Dedifferentiated amniotic fluid mesenchymal stem cell (primary cell): ENCODE results near the gene PTBP2.

Experiments
- DNase-seq: peaks from one replicate; pipeline ENCODE4 v3.0.0-alpha.2; 2016; ENCODE audit errors: extremely low spot score

PTBP2 gene

GRCh38 chr1:96820671-96821070, 99.1 kb downstream of the PTBP2 start:
- no peak for DNase-seq

- no peak for DNase-seq
Observed at GRCh38 chr1:96825231-96825630, 103.6 kb downstream of the PTBP2 start.

GRCh38 chr1:96825950-96826576, 104.5 kb downstream of the PTBP2 start:
- no peak for DNase-seq

- no peak for DNase-seq
Observed at GRCh38 chr1:96833376-96833775, 111.8 kb downstream of the PTBP2 start.

GRCh38 chr1:96834986-96835385, 113.4 kb downstream of the PTBP2 start:
- no peak for DNase-seq

GRCh38 chr1:96837057-96837780, 115.6 kb downstream of the PTBP2 start:
- DNase-seq, result no peak

- no peak for DNase-seq
Observed at GRCh38 chr1:96837781-96838216, 116.2 kb downstream of the PTBP2 start.

GRCh38 chr1:96840396-96840795, 118.8 kb downstream of the PTBP2 start:
- no peak for DNase-seq

- DNase-seq, result no peak
Observed at GRCh38 chr1:96842215-96842614, 120.6 kb downstream of the PTBP2 start.

- DNase-seq, result peak; percentile 35
Observed at GRCh38 chr1:96843196-96843595, 121.6 kb downstream of the PTBP2 start.

GRCh38 chr1:96843601-96844000, 122.0 kb downstream of the PTBP2 start:
- no peak for DNase-seq

GRCh38 chr1:96845464-96845863, 123.9 kb downstream of the PTBP2 start:
- no peak for DNase-seq

- no peak for DNase-seq
Observed at GRCh38 chr1:96861836-96862235, 140.3 kb downstream of the PTBP2 start.

- no peak for DNase-seq
Observed at GRCh38 chr1:96863449-96863848, 141.9 kb downstream of the PTBP2 start.
